ENCODE measurements around the gene GTF2A1L.

GRCh38 chr2:48674933-48675332, 57.3 kb downstream of the GTF2A1L start:
- TF ChIP-seq ARNT (IDR thresholded peaks at IDR 0.05) (no peak), FOXM1 (IDR thresholded peaks at IDR 0.05; ENCODE audit: borderline replicate concordance) (no peak), SP1 (IDR thresholded peaks at IDR 0.05) (no peak), TARDBP (IDR thresholded peaks at IDR 0.05) (no peak), ZNF384 (IDR thresholded peaks at IDR 0.05) (no peak), SUZ12 (IDR thresholded peaks at IDR 0.05) (no peak), NFRKB (IDR thresholded peaks at IDR 0.05) (no peak), PKNOX1 (IDR thresholded peaks at IDR 0.05) (no peak), HDGF (IDR thresholded peaks at IDR 0.05; ENCODE audit: borderline replicate concordance) (no peak)

Measured in HEK293T (cell line).